HG02970 (cell line): ENCODE data around the gene GORASP2.

Experiments used
- ATAC-seq: cut with Tn5 transposase; IDR thresholded peaks from one replicate; pipeline ENCODE4 v1.9.1; 2021; ENCODE audit warnings: mild to moderate bottlenecking, moderate library complexity, moderate number of reproducible peaks; ENCODE audit not compliant: unreplicated experiment, low FRiP score

GORASP2 gene

GRCh38 chr2:170991398-170992182 lies 62.5 kb downstream of the GORASP2 start:
- no peak for ATAC-seq

- no peak for ATAC-seq
Measured at GRCh38 chr2:170996316-170996715, 67.3 kb downstream of the GORASP2 start.

- no peak for ATAC-seq
Measured at GRCh38 chr2:170997893-170998597, 69.0 kb downstream of the GORASP2 start.

- no peak for ATAC-seq
Measured at GRCh38 chr2:170999654-171000053, 70.6 kb downstream of the GORASP2 start.

- no peak for ATAC-seq
Measured at GRCh38 chr2:171004363-171004762, 75.3 kb downstream of the GORASP2 start.

- ATAC-seq, result no peak
Measured at GRCh38 chr2:171004833-171005232, 75.8 kb downstream of the GORASP2 start.

- ATAC-seq, result no peak
Measured at GRCh38 chr2:171008550-171009205, 79.6 kb downstream of the GORASP2 start.

- ATAC-seq, result no peak
Measured at GRCh38 chr2:171009386-171009785, 80.3 kb downstream of the GORASP2 start.

- ATAC-seq, result no peak
Measured at GRCh38 chr2:171013851-171014250, 84.8 kb downstream of the GORASP2 start.

GRCh38 chr2:171016125-171016524 lies 87.1 kb downstream of the GORASP2 start:
- no peak for ATAC-seq
